ENCODE measurements around the gene CASP2. TPM values are rescaled to one million over a fixed set of nuclear protein-coding genes. Genes with fewer than 3 reads are reported as not detected.

CASP2 gene
- total and polyA plus RNA-seq, 10 of the 15 experiments (the other 5 are each of a cell fraction or from before 2014, with no cell fraction given), result 12.1 to 60.4 (median 26.2) TPM

- TF ChIP-seq, protein P1, sequence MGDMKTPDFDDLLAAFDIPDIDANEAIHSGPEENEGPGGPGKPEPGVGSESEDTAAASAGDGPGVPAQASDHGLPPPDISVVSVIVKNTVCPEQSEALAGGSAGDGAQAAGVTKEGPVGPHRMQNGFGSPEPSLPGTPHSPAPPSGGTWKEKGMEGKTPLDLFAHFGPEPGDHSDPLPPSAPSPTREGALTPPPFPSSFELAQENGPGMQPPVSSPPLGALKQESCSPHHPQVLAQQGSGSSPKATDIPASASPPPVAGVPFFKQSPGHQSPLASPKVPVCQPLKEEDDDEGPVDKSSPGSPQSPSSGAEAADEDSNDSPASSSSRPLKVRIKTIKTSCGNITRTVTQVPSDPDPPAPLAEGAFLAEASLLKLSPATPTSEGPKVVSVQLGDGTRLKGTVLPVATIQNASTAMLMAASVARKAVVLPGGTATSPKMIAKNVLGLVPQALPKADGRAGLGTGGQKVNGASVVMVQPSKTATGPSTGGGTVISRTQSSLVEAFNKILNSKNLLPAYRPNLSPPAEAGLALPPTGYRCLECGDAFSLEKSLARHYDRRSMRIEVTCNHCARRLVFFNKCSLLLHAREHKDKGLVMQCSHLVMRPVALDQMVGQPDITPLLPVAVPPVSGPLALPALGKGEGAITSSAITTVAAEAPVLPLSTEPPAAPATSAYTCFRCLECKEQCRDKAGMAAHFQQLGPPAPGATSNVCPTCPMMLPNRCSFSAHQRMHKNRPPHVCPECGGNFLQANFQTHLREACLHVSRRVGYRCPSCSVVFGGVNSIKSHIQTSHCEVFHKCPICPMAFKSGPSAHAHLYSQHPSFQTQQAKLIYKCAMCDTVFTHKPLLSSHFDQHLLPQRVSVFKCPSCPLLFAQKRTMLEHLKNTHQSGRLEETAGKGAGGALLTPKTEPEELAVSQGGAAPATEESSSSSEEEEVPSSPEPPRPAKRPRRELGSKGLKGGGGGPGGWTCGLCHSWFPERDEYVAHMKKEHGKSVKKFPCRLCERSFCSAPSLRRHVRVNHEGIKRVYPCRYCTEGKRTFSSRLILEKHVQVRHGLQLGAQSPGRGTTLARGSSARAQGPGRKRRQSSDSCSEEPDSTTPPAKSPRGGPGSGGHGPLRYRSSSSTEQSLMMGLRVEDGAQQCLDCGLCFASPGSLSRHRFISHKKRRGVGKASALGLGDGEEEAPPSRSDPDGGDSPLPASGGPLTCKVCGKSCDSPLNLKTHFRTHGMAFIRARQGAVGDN (IDR thresholded peaks at IDR 0.05), result peak; percentile 71
- TF ChIP-seq, protein P2, sequence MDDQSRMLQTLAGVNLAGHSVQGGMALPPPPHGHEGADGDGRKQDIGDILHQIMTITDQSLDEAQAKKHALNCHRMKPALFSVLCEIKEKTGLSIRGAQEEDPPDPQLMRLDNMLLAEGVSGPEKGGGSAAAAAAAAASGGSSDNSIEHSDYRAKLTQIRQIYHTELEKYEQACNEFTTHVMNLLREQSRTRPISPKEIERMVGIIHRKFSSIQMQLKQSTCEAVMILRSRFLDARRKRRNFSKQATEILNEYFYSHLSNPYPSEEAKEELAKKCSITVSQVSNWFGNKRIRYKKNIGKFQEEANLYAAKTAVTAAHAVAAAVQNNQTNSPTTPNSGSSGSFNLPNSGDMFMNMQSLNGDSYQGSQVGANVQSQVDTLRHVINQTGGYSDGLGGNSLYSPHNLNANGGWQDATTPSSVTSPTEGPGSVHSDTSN (IDR thresholded peaks at IDR 0.05; ENCODE audit: insufficient replicate concordance, low read depth, low read length), result peak; percentile 62
- no peak for TF ChIP-seq RFX5 (IDR thresholded peaks at IDR 0.05; ENCODE audit: low read depth, low read length)
- no peak for TF ChIP-seq REST (IDR thresholded peaks at IDR 0.05; ENCODE audit: low read depth, low read length)
- TF ChIP-seq, protein P3, sequence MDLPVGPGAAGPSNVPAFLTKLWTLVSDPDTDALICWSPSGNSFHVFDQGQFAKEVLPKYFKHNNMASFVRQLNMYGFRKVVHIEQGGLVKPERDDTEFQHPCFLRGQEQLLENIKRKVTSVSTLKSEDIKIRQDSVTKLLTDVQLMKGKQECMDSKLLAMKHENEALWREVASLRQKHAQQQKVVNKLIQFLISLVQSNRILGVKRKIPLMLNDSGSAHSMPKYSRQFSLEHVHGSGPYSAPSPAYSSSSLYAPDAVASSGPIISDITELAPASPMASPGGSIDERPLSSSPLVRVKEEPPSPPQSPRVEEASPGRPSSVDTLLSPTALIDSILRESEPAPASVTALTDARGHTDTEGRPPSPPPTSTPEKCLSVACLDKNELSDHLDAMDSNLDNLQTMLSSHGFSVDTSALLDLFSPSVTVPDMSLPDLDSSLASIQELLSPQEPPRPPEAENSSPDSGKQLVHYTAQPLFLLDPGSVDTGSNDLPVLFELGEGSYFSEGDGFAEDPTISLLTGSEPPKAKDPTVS (IDR thresholded peaks at IDR 0.05; ENCODE audit: low read depth, low read length), result no peak
- TF ChIP-seq RELB (IDR thresholded peaks at IDR 0.05; ENCODE audit: low read depth), result peak; percentile 51
- peak; percentile 86 for TF ChIP-seq LARP7 (IDR thresholded peaks at IDR 0.05)
- TF ChIP-seq POLR2AphosphoS2 (IDR thresholded peaks at IDR 0.05; ENCODE audit: low read depth, low read length), result no peak
- TF ChIP-seq, protein P4, sequence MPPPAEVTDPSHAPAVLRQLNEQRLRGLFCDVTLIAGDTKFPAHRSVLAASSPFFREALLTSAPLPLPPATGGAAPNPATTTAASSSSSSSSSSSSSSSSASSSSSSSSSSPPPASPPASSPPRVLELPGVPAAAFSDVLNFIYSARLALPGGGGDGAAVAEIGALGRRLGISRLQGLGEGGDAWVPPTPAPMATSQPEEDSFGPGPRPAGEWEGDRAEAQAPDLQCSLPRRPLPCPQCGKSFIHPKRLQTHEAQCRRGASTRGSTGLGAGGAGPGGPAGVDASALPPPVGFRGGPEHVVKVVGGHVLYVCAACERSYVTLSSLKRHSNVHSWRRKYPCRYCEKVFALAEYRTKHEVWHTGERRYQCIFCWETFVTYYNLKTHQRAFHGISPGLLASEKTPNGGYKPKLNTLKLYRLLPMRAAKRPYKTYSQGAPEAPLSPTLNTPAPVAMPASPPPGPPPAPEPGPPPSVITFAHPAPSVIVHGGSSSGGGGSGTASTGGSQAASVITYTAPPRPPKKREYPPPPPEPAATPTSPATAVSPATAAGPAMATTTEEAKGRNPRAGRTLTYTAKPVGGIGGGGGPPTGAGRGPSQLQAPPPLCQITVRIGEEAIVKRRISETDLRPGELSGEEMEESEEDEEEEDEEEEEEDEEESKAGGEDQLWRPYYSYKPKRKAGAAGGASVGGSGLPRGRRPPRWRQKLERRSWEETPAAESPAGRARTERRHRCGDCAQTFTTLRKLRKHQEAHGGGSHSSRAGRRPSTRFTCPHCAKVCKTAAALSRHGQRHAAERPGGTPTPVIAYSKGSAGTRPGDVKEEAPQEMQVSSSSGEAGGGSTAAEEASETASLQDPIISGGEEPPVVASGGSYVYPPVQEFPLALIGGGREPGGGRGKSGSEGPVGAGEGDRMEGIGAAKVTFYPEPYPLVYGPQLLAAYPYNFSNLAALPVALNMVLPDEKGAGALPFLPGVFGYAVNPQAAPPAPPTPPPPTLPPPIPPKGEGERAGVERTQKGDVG (CRISPR knock-in tag; IDR thresholded peaks at IDR 0.05), result no peak
- peak; percentile 34; the same call in 1 of the 2 replicates for TF ChIP-seq CREB1 (IDR thresholded peaks at IDR 0.05; ENCODE audit: low read depth)
- TF ChIP-seq RB1 (IDR thresholded peaks at IDR 0.05; ENCODE audit: borderline replicate concordance), result peak; percentile 83; the same call in 1 of the 2 replicates
- TF ChIP-seq HDGF (IDR thresholded peaks at IDR 0.05), result 0 out of 2 replicates have a peak, but pooled peaks have one; percentile 36
These were observed at the start of gene CASP2 (continued) for GRCh38 chr7:143287935-143288826.
